Nephron progenitor cell (in vitro differentiated cells): ENCODE results near the gene APPL2.

Experiments used
- DNase-seq: peaks from one replicate; pipeline ENCODE4 v3.0.0; 2021
- H3K27ac Mint-ChIP-seq: 2 replicates; pipeline ENCODE4 v1.8.0; 2021; ENCODE audit warnings: mild to moderate bottlenecking, moderate library complexity, mixed read lengths
- H3K27me3 Mint-ChIP-seq: 2 replicates; pipeline ENCODE4 v1.8.0; 2021; ENCODE audit warnings: mild to moderate bottlenecking, low read depth, mixed read lengths; ENCODE audit not compliant: poor library complexity
- H3K36me3 Mint-ChIP-seq: 2 replicates; pipeline ENCODE4 v1.8.0; 2021; ENCODE audit warnings: low read depth, mixed read lengths
- H3K4me1 Mint-ChIP-seq: 2 replicates; pipeline ENCODE4 v1.8.0; 2021; ENCODE audit warnings: mixed read lengths
- H3K4me3 Mint-ChIP-seq: 2 replicates; pipeline ENCODE4 v1.8.0; 2021; ENCODE audit warnings: mild to moderate bottlenecking, moderate library complexity, mixed read lengths
- H3K9me3 Mint-ChIP-seq: 2 replicates; pipeline ENCODE4 v1.8.0; 2021; ENCODE audit warnings: mild to moderate bottlenecking, moderate library complexity, mixed read lengths
- TF ChIP-seq, protein P1 (sequence below): fragments of 200-600 bp; sonication (generic); IDR thresholded peaks from 2 replicates; pipeline ENCODE4 v1.5.0; 2021; ENCODE audit warnings: antibody characterized with exemption

APPL2 gene

DNA sequence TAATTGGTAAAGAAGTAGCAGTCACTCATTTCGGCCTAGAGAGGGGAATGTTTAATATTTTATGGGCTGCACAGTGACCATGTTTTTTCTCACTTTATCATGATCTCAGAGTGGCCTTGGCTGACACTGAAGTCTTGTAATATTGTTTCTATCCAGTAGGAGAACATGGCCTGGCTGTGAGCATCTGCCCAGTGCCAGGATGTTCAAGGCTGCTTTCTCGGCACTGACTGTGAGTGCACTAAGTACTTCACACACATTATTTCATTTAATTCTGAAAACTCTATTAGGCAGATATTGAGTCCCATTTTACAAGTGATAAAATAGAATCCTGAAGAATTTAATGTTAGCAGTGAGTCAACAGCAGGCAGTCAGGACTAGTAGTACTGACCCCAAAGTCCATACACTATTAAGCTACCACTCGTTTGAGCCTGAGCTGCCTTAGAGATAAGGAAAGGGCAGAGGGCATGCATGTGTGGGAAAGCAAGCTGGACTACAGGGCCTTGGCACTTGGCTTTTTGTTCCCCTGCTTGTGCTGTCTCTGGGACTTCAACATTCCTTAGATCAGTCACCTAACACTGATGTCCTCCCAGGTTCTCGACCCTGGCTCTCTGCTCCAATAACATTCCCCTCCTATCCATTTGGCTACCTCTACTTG is 42.2 kb upstream of the APPL2 start:
- no peak for DNase-seq
- H3K9me3 Mint-ChIP-seq: no peaks in the 10 kb centered on the region
- no peaks in the 10 kb centered on the region for H3K36me3 Mint-ChIP-seq
- H3K4me1 Mint-ChIP-seq: no peaks in the 10 kb centered on the region
- no peak overlapping the region for H3K27ac Mint-ChIP-seq
- no peak overlapping the region for H3K4me3 Mint-ChIP-seq
- TF ChIP-seq, protein P1, sequence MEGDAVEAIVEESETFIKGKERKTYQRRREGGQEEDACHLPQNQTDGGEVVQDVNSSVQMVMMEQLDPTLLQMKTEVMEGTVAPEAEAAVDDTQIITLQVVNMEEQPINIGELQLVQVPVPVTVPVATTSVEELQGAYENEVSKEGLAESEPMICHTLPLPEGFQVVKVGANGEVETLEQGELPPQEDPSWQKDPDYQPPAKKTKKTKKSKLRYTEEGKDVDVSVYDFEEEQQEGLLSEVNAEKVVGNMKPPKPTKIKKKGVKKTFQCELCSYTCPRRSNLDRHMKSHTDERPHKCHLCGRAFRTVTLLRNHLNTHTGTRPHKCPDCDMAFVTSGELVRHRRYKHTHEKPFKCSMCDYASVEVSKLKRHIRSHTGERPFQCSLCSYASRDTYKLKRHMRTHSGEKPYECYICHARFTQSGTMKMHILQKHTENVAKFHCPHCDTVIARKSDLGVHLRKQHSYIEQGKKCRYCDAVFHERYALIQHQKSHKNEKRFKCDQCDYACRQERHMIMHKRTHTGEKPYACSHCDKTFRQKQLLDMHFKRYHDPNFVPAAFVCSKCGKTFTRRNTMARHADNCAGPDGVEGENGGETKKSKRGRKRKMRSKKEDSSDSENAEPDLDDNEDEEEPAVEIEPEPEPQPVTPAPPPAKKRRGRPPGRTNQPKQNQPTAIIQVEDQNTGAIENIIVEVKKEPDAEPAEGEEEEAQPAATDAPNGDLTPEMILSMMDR: no peak
- H3K27me3 Mint-ChIP-seq: peaks cover 6% of the 10 kb centered on the region

DNA sequence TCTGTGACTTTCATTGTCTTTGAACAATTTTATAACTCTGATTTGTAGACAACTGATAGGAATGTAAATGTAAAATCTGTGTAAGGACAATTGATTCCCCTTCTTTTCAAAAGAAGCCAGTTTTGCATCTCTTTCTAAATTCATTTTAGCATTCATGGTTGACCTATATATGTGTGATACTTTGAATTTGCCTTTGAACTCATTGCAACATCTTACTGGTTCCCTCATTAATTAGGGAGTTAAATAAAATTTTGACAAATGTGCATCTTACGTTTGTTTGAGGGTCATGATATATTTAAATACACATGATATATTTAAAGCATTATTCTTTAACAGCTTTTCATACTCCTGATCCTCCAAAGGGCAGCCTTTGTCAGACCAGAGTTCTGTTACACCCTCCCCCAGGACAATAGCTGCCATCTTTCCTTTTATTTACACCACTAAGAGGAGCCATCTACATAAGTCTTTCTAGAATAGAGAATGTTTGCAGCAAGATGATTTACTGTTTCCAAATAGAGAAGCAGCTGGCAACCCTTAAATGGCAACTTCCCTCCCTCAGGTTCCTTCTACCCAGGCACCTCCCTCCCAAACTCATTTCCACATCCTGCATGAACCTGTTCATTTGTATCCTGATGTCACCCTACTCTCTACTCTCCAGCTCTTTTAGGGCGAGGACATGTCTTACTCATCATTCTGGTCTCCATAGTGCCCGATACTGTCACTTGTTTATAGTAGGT is 40.2 kb upstream of the APPL2 start:
- Mint-ChIP-seq H3K27me3 (no peaks in the 10 kb centered on the region), H3K4me1 (no peaks in the 10 kb centered on the region), H3K9me3 (no peaks in the 10 kb centered on the region), H3K27ac (peak overlapping the region; percentile 7), H3K36me3 (no peaks in the 10 kb centered on the region), H3K4me3 (no peak overlapping the region)
- DNase-seq: no peak
- TF ChIP-seq, protein P1: no peak

DNA sequence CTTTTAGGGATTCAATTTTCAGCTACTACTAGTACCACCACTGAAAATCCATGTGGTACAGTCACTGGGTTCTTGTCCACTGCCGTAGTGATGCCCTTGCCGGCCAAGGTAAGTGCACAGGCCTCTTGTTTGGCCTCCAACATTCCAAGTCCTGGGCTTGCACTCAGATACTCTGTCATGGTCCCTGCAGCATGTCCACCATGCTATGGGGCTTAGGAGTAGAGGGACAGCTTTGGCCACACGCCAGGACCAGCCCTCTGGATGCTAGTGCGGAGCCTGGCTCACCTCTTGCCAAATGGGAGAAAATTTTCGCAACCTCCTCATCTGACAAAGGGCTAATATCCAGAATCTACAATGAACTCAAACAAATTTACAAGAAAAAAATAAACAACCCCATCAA is 38.6 kb upstream of the APPL2 start:
- Mint-ChIP-seq H3K27me3 (no peaks in the 10 kb centered on the region), H3K4me3 (no peak overlapping the region), H3K9me3 (no peaks in the 10 kb centered on the region), H3K27ac (no peak overlapping the region), H3K4me1 (no peaks in the 10 kb centered on the region), H3K36me3 (no peaks in the 10 kb centered on the region)
- TF ChIP-seq, protein P1: no peak
- DNase-seq: no peak

DNA sequence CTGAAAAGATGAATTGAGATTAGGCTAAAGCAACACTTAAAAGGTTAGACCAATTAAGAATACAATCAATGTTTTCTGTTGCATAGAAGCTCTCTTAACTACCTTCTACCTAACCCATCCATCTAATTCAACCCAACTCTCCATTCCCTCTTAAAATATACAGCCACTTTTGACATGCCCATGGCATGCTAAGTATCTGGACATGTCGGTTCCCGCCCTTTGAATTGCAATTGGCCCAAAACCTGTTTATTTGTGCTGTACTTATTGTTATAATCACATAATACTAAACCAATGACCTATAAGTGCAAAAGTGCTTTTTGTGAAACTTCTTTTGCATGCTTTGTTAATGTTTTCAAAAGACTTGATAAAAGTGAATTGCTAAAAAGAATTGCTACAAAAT is 37.6 kb upstream of the APPL2 start:
- Mint-ChIP-seq H3K4me1 (no peaks in the 10 kb centered on the region), H3K9me3 (no peaks in the 10 kb centered on the region), H3K27ac (no peak overlapping the region), H3K36me3 (no peaks in the 10 kb centered on the region), H3K4me3 (no peak overlapping the region), H3K27me3 (no peaks in the 10 kb centered on the region)
- DNase-seq: no peak
- TF ChIP-seq, protein P1: no peak

DNA sequence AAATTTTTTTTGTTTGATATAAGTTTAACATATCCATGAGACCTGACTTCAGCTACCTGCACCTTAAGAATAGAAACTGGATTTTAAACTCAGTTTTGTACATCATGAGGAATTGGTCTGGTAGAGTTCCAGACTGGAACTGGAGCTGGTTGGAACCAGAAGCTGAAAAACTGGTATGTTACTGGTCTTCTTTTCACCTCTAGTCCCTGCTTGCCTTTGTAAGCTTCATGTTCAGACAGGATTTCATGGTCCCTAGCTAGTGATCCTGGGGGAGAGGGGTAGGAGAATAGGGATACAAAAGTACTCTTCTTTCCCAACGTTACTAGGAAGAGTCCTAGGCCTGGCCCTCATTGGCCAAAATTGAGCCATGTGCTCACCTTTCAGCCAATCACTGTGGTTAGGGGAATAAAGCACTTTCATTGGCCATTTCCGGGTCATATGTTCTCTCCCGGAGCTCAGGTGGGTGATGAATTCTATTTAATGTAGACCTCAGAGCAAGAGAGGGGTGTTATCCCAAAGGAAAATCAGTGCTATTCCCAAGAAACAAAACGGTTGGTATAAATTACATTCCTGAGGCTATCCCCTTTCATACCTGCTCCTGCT is 36.9 kb upstream of the APPL2 start:
- no peak for DNase-seq
- TF ChIP-seq, protein P1: no peak
- no peaks in the 10 kb centered on the region for H3K9me3 Mint-ChIP-seq
- no peaks in the 10 kb centered on the region for H3K27me3 Mint-ChIP-seq
- no peaks in the 10 kb centered on the region for H3K4me1 Mint-ChIP-seq
- no peak overlapping the region for H3K4me3 Mint-ChIP-seq
- no peak overlapping the region for H3K27ac Mint-ChIP-seq
- H3K36me3 Mint-ChIP-seq: no peaks in the 10 kb centered on the region
